ENCODE results near the gene TNXB.

DNA sequence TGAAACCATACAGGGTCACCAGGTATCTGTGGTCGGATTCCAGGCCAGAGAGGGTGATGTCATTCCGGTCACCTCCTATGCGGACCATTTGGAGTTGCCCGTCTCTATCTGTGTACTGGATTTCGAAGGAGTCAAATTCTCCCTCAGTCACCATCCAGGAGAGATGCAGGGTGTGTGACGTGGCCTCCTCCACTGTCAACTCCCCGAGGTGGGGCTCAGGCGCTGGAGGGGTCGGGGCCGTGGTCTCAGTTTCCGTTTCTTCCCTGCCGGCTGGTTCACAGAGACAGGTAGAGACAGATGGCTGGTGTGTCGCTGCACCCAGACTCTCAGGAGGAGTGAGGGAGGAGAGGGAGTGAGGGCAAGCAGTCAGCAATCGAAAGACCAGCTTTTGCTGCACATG is 40.3 kb downstream of the TNXB start:
- TF ChIP-seq, protein P1, sequence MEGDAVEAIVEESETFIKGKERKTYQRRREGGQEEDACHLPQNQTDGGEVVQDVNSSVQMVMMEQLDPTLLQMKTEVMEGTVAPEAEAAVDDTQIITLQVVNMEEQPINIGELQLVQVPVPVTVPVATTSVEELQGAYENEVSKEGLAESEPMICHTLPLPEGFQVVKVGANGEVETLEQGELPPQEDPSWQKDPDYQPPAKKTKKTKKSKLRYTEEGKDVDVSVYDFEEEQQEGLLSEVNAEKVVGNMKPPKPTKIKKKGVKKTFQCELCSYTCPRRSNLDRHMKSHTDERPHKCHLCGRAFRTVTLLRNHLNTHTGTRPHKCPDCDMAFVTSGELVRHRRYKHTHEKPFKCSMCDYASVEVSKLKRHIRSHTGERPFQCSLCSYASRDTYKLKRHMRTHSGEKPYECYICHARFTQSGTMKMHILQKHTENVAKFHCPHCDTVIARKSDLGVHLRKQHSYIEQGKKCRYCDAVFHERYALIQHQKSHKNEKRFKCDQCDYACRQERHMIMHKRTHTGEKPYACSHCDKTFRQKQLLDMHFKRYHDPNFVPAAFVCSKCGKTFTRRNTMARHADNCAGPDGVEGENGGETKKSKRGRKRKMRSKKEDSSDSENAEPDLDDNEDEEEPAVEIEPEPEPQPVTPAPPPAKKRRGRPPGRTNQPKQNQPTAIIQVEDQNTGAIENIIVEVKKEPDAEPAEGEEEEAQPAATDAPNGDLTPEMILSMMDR (conservative IDR thresholded peaks at IDR 0.05 in 1 of 2, IDR thresholded peaks at IDR 0.05 in 1 of 2; ENCODE audit: low read depth in 1 of 2, low read length in 2 of 2) = no peak
- no peak for TF ChIP-seq EZH2 (IDR thresholded peaks at IDR 0.05; ENCODE audit: low read length, missing control alignments)
